KMS-11 (cell line): ENCODE data around the gene PDCD5.
"Not testable (repeated sequence)": the region's sequence is repeated elsewhere in the genome, so short reads cannot be mapped to it uniquely, and the experiment has no call there.

Source experiments
- H2AFZ ChIP-seq: fragments of 200-600 bp; sonication (generic); 2 replicates; pipeline ENCODE4 v1.6.1; 2016; ENCODE audit warnings: antibody characterized with exemption, mixed run types, low read depth
- H3K27ac ChIP-seq: fragments of 200-600 bp; sonication (generic); 2 replicates; pipeline ENCODE4 v1.6.1; 2016; ENCODE audit warnings: mild to moderate bottlenecking, mixed run types
- H3K27me3 ChIP-seq: fragments of 200-600 bp; sonication (generic); 2 replicates; pipeline ENCODE4 v1.6.1; 2017; ENCODE audit warnings: mild to moderate bottlenecking, low read depth, mixed run types, moderate library complexity; ENCODE audit not compliant: insufficient read depth
- H3K36me3 ChIP-seq: fragments of 200-600 bp; sonication (generic); 2 replicates; pipeline ENCODE4 v1.6.1; 2017; ENCODE audit warnings: mild to moderate bottlenecking, mixed run types; ENCODE audit not compliant: insufficient read depth
- H3K4me1 ChIP-seq: fragments of 200-600 bp; sonication (generic); 2 replicates; pipeline ENCODE4 v1.6.1; 2016; ENCODE audit warnings: mild to moderate bottlenecking, low read depth, mixed run types; ENCODE audit not compliant: poor library complexity, severe bottlenecking
- H3K4me2 ChIP-seq: fragments of 200-600 bp; sonication (generic); 2 replicates; pipeline ENCODE4 v1.7.0; 2016; ENCODE audit warnings: mild to moderate bottlenecking, mixed run types
- H3K4me3 ChIP-seq: fragments of 200-600 bp; sonication (generic); IDR thresholded peaks from 2 replicates; pipeline ENCODE4 v1.6.1; 2017; ENCODE audit warnings: low read depth, low read length, mixed read lengths; ENCODE audit not compliant: insufficient read depth
- H3K79me2 ChIP-seq: fragments of 200-600 bp; sonication (generic); 2 replicates; pipeline ENCODE4 v1.6.1; 2016; ENCODE audit warnings: low read depth, mixed run types; ENCODE audit not compliant: insufficient read depth
- H3K9ac ChIP-seq: fragments of 200-600 bp; sonication (generic); 2 replicates; pipeline ENCODE4 v1.6.1; 2016; ENCODE audit warnings: mild to moderate bottlenecking, mixed run types
- H4K20me1 ChIP-seq: fragments of 200-600 bp; sonication (generic); 2 replicates; pipeline ENCODE4 v1.6.1; 2016; ENCODE audit warnings: mild to moderate bottlenecking, mixed run types; ENCODE audit not compliant: insufficient read depth
- TF ChIP-seq, protein P1 (sequence below): fragments of 200-600 bp; sonication (generic); conservative IDR thresholded peaks from 2 replicates; pipeline ENCODE4 v1.6.1; 2017; ENCODE audit warnings: low read depth, mild to moderate bottlenecking, antibody characterized with exemption, low read length, moderate library complexity, mixed read lengths

The PDCD5 gene

DNA sequence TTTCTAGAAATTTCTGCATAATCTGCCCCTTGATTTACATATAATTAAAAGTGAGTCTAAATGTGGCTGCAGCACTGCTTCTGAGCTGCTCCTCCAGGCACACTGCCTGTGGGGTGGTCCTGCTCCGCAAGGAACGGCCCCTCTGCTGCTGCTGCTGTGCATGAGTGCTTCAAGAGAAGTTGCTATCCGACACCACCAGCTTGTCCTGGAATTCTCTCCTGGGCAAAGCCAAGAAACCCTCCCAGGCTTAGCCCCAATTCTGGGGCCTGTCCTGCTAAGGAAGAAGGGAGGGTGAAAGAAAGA, 7.5 kb upstream of the PDCD5 start:
- no peak overlapping the region for H3K27ac ChIP-seq
- H3K36me3 ChIP-seq = no peaks in the 10 kb centered on the region
- TF ChIP-seq, protein P1, sequence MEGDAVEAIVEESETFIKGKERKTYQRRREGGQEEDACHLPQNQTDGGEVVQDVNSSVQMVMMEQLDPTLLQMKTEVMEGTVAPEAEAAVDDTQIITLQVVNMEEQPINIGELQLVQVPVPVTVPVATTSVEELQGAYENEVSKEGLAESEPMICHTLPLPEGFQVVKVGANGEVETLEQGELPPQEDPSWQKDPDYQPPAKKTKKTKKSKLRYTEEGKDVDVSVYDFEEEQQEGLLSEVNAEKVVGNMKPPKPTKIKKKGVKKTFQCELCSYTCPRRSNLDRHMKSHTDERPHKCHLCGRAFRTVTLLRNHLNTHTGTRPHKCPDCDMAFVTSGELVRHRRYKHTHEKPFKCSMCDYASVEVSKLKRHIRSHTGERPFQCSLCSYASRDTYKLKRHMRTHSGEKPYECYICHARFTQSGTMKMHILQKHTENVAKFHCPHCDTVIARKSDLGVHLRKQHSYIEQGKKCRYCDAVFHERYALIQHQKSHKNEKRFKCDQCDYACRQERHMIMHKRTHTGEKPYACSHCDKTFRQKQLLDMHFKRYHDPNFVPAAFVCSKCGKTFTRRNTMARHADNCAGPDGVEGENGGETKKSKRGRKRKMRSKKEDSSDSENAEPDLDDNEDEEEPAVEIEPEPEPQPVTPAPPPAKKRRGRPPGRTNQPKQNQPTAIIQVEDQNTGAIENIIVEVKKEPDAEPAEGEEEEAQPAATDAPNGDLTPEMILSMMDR = no peak
- H3K4me3 ChIP-seq = no peak overlapping the region
- H3K27me3 ChIP-seq = no peaks in the 10 kb centered on the region
- no peaks in the 10 kb centered on the region for H3K79me2 ChIP-seq
- H2AFZ ChIP-seq = no peak overlapping the region
- no peaks in the 10 kb centered on the region for H3K4me1 ChIP-seq
- no peak overlapping the region for H3K4me2 ChIP-seq
- no peaks in the 10 kb centered on the region for H4K20me1 ChIP-seq
- H3K9ac ChIP-seq = no peak overlapping the region

DNA sequence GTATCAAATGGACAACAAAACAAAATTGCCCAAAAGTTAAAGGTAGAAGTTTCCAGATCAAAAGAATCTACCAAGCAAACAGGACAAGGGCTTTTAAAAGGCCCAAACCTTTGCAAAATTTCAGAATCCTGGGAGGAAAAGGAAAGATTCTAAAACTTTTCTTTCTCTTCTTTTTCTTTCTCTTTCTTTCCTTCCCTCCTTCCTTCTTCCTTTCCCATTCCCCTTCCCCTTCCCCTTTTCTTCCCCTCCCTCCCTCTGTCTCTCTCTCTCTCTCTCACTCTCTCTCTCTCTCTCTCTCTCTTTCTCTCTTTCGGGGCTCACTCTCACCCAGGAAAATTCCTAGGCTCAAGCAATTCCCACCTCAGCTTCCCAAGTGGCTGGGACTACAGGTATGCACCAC, 4.2 kb upstream of the PDCD5 start:
- Histone ChIP-seq H3K9ac (no peak overlapping the region), H3K4me3 (no peak overlapping the region), H4K20me1 (no peaks in the 10 kb centered on the region), H3K79me2 (peaks cover 5% of the 10 kb centered on the region), H3K4me2 (no peak overlapping the region), H3K27me3 (no peaks in the 10 kb centered on the region), H3K27ac (no peak overlapping the region), H2AFZ (no peak overlapping the region), H3K4me1 (no peaks in the 10 kb centered on the region), H3K36me3 (no peaks in the 10 kb centered on the region)
- TF ChIP-seq, protein P1 = no peak

DNA sequence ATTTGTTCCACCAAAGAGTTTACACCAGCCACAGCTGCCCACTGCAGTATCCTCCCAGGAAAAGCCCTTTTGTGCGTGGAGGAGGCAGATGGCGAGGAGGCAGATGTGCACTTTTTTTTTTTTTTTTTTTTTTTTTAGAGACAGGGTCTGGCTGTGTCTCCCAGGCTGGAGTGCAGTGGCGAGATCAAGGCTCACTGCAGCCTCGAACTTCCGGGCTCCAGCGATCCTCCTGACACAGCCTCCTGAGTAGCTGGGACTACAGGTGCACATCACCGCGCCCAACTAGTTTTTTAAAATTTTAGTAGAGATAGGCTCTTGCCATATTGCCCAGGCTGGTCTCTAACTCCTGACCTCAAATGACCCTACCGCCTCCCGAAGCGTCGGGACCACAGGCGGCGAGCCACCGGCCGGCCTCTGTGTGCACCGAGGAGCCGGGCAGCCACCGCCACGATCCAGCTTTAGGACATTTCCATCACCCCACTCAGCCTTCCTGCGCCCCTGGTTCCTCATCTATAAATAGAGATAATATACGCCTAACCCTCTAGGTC, 563 bp upstream of the PDCD5 start:
- TF ChIP-seq, protein P1 = no peak
- Histone ChIP-seq H2AFZ (peak overlapping the region; percentile 99), H3K4me3 (no peak overlapping the region), H3K79me2 (peaks cover 35% of the 10 kb centered on the region), H3K9ac (no peak overlapping the region; the same call in 1 of the 2 replicates), H3K4me2 (peak overlapping the region; percentile 68), H4K20me1 (no peaks in the 10 kb centered on the region), H3K36me3 (peaks cover 10% of the 10 kb centered on the region; the same call in 1 of the 2 replicates), H3K4me1 (peaks cover 12% of the 10 kb centered on the region), H3K27ac (no peak overlapping the region), H3K27me3 (no peaks in the 10 kb centered on the region)

DNA sequence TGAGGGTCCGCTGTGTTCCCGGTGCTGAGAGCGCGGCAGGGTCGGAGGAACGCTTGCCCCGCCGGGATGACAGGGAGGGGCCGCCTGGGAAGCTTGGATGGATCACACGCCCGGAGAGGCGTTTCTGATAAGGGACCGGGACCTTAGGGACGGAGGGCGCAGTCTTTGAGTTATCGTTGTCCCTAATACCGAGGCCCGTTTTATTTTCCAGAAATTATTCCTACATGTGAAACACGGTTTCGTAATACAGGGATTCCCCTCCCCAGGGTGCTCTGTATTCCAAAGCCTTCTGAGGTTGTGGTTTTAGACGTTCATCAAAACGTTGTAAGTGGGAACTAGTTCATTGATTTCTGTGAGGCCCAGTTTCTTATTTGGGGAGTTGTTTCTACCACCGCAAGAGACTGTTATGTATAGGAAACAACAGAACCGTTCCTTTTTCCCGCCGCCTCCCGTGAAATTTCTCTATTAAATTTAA, 752 bp downstream of the PDCD5 start:
- Histone ChIP-seq H3K79me2 (peaks cover 35% of the 10 kb centered on the region), H3K27ac (peak overlapping the region; percentile 77), H3K9ac (peak overlapping the region; percentile 92), H3K27me3 (no peaks in the 10 kb centered on the region), H3K4me2 (peak overlapping the region; percentile 82), H3K4me3 (no peak overlapping the region), H3K4me1 (peaks cover 12% of the 10 kb centered on the region), H3K36me3 (peaks cover 14% of the 10 kb centered on the region; the same call in 1 of the 2 replicates), H4K20me1 (no peaks in the 10 kb centered on the region), H2AFZ (peak overlapping the region; percentile 99)
- TF ChIP-seq, protein P1 = no peak

DNA sequence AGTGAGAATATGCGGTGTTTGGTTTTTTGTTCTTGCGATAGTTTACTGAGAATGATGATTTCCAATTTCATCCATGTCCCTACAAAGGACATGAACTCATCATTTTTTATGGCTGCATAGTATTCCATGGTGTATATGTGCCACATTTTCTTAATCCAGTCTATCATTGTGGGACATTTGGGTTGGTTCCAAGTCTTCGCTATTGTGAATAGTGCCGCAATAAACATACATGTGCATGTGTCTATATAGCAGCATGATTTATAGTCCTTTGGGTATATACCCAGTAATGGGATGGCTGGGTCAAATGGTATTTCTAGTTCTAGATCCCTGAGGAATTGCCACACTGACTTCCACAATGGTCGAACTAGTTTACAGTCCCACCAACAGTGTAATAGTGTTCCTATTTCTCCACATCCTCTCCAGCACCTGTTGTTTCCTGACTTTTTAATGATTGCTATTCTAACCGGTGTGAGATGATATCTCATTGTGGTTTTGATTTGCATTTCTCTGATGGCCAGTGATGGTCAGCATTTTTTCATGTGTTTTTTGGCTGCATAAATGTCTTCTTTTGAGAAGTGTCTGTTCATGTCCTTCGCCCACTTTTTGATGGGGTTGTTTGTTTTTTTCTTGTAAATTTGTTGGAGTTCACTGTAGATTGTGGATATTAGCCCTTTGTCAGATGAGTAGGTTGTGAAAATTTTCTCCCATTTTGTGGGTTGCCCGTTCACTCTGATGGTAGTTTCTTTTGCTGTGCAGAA, 6.9 kb downstream of the PDCD5 start:
- not testable (repeated sequence) for H3K9ac ChIP-seq, H3K4me3 ChIP-seq, H3K36me3 ChIP-seq, H4K20me1 ChIP-seq, H3K27ac ChIP-seq, H2AFZ ChIP-seq, H3K27me3 ChIP-seq, H3K4me2 ChIP-seq, H3K4me1 ChIP-seq
- H3K79me2 ChIP-seq = peaks cover 19% of the 10 kb centered on the region; the same call in 1 of the 2 replicates
